KG1 (cell line): Measurements from ENCODE around the gene SCYL1.
A peak's percentile ranks its signal among the peaks of the same experiment; 100 is the strongest.

Source experiments
- DNase-seq: peaks from one replicate; lab custom pipeline; 2025; lab: John Stamatoyannopoulos, UW

SCYL1 gene

DNA sequence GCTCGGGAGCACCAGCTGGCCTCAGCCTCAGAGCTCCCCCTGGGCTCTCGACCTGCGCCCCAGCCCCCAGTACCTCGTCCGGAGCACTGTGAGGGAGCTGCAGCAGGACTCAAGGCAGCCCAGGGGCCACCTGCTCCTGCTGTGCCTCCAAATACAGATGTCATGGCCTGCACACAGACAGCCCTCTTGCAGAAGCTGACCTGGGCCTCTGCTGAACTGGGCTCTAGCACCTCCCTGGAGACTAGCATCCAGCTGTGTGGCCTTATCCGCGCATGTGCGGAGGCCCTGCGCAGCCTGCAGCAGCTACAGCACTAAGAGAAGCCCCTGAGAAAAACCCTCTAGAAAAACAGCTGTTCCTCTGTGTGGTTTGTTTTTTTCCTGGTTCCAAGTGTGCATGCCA is 46.5 kb downstream of the SCYL1 start:
- DNase-seq: no peak

DNA sequence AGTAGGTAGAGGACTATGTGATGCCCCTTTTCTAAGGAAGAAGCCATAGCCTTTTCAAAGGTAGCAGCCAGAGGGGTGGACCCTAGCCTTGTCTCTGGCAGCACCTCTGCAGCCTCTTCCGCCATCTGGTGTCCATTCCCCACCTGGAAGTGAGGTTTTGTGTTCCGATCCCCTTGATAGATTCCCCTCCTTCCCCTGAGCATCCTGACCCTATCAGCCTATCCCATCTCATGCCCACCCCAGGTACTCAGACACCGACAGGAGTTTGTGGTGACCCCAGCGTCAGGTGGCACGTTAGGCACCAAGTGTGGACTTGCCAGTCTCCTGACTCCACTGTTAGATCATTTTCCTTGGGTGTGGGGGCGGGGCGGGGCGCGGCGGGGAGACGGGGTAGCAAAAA is 47.1 kb downstream of the SCYL1 start:
- DNase-seq: no peak

DNA sequence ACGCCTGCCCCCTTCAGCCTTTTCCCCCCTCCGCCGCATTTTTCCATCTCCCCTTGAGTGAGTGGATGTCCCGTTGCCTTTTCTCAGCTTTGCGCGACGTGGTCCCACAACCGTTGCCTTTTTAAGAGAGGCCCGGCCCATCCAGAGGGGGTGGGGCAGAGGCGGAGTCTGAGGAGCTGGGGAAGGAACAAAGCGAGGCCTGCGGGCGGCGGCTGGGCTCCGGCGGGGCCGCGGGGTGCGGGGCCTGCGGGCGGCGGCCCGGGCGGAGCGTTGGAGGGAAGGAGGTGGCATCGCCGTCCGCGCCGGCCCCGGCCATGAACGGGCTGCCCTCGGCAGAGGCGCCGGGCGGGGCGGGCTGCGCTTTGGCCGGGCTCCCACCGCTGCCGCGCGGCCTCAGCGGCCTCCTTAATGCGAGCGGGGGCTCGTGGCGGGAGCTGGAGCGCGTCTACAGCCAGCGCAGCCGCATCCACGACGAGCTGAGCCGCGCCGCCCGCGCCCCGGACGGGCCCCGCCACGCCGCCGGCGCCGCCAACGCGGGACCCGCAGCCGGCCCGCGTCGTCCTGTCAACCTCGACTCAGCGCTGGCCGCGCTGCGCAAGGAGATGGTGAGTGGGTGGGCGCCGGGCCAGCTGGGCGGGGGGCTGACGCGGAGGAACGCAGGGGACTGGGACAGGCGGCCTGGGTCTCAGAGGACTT is 47.6 kb downstream of the SCYL1 start, which contains the start of gene FAM89B:
FAM89B (plus strand) TSS at position 183 of the 696 bp plus-strand sequence; CDS start at position 315, 132 bp downstream.
- peak; percentile 89 for DNase-seq

DNA sequence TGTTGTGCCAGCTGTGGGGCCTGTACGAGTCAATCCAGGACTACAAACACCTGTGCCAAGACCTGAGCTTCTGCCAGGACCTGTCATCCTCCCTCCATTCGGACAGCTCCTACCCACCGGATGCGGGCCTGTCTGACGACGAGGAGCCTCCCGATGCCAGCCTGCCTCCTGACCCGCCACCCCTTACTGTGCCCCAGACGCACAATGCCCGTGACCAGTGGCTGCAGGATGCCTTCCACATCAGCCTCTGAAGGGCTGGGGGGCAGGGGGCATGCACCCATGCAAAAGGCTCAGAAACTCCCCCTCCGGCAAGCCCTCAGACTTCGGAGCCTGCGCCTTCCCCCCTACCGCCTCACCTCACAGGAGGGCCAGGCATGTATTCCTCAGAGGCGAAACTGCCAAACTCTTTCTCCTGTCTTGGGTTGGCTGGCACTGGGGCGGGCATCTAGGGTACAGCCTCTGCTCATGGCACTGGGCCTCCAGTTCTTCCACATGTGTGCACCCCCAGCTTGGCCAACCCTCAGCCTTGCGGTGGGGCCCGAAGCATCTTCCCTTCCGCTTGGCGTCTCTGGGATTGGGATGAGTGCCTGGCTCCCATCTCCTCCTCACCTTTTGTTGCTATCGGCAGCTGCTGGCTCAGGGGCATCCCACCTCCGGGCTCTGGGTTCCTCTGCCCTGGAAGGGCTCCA is 48.7 kb downstream of the SCYL1 start:
- DNase-seq: no peak

DNA sequence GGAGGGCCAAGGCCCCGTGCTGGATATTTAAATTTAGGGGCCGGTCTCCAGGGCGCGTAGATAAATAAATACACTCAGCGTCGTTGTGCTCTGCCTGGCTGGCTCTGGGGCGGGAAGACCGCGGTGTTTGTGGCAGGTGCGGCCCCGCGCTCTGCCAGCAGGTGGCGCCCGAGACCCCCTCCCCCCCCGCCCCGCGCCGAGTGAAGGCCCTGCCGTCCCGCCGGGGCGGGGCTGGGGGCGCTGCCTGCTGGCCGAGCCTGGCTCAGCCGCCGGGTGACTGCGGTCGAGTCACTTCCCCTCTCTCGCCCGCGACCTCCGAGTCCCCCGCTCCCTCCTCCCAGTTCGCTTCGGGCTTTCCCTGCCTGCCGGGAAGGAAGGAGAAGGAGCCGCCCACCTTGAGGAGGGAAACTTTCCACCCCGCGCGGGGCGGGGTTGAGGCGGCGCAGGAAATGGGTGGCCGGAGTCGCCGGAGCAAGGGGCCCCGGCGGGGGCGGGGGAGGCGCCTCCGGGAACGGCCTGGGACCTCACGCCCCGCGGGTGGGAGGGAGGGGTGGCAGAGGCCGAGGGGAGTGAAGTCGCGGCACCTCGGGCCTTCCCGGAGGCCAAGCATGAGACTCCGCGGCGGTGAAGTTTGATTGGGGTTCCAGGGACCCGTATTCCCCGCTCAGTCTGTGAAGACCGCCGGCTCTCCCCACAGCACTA is 49.4 kb downstream of the SCYL1 start:
- DNase-seq: peak; percentile 98

DNA sequence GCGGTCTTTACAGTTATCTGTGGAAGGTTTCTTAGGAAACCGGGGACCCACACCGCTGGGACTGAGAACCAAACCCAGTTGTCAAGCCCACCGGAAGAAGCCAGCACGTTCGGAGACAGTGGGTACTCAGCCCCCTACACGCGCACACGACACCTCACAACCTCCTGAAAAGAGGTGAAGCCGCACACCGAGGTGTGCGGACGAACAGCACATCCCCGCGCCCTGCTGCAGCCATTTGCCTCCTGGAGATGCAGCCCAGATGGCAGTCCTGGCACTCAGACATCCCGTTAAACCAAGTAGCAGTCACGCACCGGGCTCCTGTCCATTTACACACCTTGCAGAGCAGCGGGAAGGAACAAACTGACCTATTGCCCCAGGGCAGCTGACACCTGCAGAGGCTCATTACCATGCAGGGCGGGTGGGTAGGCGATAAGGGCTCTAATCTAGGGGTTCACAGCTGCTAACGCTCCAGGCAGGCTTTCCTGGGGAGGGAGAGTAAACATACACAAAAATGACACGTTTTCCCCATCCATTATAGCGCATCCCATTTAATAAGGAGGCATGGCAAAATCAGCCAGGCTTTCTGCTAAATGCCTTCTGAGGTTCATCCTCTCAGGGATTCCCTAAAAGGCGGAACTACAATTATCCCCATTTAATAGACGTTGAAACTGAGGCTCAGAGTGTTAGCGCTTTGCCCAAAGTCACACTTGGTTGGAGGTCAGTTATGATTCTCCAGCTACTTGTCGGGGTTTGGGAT is 50.1 kb downstream of the SCYL1 start:
- DNase-seq: no peak

DNA sequence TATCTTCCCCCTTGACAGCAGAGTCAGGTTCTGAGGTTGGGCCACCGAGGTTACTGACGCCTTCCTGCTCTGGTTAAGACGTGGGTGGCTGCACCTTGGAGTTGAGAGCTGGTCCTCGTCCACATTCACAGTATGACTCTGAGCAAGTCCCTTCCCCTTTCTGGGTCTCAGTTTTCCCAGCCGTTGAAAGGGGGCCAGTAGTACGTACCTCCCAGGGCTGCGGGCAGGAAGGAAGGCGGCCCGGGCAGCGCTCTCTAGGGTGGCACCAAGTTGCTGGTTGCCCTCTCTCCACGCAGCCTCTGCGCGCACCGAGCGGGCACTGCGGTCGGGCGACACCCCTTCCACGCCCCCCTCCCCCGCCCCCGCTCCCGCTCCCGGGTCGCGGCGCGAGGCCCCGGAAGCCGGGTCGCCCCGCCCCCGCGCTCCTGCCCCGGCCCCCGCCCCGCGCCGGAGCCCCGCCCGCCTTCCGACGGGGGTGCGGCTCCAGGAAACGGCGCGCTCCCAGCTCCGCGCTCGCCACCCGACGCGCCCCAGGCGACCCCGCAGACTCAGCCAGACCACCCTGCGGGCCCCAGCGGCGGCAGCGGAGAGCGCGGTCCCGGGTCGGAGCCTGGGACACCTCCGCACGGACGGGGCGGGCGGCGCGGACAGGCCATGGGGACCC is 50.8 kb downstream of the SCYL1 start, which contains the start of gene EHBP1L1:
EHBP1L1 (plus strand) TSS at position 486 of the 664 bp plus-strand sequence. CDS start 250 bp downstream, outside the sequence.
- peak; percentile 83 for DNase-seq

DNA sequence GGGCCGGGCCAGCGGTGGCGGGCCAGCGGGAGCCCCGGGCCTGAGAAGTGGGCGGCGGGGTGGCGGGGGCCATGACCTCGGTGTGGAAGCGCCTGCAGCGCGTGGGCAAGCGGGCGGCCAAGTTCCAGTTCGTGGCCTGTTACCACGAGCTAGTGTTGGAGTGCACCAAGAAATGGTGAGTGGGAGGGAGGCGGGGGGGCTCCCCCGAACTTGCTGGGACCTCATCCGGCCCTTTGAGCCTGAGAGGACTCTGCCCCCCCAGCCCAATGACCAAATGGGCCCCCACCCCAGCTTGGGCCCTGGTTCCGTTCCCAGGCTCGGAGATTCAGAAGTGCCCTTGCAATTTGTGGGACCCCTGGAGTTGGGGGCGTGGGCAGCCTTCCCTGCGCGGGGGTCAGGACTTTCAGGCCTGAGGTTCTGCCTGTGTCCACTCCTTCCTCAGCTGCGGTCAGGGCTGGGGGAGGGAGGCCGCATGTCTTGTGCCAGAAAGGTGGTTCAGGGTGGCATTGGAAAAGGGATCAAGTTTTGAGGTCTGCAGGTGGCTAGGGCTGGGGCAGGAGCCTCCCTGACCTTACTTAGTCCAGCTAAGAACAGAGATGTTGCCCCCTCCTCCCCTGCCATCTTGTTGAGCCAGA is 51.5 kb downstream of the SCYL1 start:
- DNase-seq: no peak

DNA sequence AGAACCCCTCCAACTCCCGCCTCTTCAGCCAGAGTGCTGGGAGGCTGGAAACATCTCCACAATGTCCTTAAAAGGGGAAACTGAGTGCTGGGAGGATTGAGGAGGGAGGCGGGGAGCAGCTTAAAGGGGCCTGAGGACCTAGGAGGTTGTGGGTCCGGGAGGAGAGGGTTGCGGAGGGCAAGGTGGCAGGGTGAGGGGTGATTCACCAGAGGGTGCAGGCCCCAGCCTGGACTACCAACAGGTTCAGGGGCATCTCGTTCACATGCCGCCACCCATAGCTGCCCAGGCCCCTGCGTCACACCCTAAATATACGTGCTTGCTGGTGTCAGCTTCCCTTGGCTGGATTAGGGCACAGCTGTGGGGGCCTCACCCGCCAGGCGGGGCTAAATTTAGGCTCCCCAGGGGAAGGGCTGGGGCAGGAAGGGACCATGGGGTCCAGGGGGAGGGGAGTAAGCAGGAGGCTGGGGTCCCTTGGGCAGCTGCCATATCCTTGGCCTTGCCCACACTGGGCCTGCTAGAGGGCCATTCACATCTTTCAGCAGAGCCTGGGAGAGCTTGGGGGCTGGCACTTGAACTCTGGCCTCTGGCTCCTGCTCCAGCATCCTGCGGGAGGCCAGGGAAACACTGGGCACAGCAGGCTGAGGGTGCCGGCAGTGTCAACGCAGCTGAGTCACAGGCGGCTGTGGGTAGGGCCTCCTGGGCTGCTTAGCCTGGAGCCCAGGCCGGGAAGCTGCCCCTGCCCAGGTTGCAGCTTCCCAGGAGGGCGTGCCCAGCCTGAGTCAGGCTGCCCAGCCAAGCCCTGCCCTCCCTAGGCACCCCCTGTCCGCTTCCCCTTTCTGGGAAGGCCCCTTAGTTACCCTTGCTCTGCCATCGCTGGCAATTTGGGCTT is 52.2 kb downstream of the SCYL1 start:
- DNase-seq: no peak

DNA sequence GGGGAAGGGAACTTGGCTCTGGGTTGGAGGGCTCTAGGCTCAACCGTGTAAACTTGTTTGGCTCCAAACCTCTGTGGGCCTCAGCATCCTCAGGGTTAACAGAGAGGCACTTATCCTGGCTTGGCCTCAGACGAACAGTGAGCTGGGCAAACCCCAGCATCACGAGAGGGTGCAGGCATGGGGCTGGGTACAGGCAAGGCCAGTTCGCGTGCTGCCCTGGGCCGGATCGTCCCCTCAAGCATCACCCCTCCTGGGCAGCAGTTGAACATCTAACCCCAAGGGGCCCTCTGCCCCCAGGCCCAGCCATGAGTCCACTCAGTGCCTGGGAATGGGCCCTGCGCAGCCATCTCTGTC is 52.9 kb downstream of the SCYL1 start:
- DNase-seq: no peak

DNA sequence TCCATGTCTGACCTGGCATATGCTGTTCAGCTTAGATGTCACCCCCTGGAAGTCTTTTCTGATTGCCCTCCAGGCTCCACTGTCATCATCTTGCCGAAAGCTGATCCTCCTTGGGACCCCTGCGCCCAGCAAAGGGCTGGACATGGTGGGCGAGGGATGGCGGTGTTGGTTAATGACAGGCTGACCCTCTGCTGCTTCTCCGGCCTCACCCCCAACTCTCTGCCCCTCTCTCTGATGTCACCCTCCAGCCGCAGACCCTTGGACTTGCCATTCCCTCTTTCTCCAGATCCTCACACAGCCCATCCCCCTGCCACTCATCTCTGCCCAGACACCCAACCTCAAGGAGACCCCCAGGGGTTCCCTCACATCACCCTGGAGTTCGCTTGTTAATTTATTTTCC is 53.3 kb downstream of the SCYL1 start:
- no peak for DNase-seq

DNA sequence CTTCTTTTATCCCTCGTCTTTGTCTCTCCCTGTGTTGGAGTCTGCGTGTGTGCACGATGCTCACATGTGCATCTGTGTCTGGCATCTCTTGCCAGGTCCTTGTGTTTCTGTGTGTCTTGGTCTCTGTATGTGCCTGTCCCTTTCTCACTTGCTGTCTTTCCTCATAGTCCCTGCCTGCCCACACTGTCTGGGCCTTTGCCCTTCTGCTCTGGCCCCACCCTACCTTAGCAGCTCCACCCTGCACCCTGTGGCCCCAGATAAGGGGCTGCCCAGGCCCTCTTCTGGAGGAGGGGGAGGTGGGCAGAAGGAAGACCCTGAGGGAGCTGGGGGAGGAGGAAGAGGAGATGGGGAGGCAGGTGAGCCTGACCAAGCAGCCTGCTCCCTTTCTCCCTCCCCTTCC is 53.8 kb downstream of the SCYL1 start:
- no peak for DNase-seq

DNA sequence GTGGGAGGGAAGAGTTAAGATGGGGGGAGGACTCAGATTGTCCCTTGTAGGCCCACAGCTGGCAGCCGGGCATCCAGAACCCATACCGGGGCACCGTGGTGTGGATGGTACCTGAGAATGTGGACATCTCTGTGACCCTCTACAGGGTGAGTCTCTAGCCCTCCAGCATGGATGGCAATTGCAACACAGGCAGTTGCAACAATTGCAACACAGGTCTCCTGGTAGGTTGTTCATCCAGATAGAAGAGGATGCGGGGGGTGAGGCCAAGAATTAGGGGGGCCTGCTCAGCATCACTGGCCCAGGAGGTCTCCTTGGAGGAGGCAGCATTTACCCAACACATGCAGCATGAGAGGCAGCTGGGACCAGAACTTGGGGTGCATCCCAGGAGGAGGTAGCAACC is 54.4 kb downstream of the SCYL1 start:
- DNase-seq: no peak

DNA sequence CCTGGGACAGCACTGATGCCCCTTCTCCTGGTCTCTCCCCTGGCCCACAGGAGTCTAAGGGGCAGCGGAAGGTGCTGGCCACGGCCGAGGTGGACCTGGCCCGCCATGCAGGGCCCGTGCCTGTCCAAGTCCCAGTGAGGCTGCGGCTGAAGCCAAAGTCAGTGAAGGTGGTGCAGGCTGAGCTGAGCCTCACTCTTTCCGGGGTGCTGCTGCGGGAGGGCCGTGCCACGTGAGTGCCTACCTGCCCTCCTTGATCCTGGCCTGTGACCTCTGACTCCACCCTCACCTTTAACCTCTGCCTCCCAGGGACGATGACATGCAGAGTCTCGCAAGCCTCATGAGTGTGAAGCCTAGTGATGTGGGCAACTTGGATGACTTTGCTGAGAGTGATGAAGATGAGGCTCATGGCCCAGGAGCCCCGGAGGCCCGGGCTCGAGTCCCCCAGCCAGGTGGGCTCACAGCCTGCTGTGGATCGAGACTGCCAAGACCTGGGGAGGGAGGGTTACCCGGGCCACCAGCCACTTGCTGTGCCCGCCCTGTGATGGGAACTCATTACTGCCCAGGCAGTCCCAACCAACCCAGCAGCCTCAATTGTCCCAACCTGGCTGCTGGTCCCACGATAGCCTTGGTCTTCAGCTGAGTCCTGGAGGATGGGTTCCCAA is 55.3 kb downstream of the SCYL1 start:
- DNase-seq: no peak

DNA sequence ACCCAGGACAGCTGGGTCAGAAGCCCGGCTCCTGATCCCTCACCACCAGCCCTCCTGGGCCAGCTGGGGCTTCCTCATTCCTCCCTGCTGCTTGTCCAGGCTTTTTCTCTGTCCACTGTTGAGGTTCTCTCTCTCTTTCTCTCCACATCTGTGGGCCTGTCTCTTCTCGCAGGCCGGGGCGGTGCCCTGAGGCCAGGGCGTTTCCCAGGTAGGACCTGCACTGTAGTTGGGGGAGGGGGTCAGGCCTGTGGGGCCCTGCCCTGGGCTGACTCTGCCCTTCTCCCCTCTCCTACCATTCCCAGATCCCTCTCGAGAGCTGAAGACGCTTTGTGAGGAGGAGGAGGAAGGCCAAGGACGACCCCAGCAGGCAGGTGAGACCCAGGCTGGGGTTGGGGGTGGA is 55.9 kb downstream of the SCYL1 start:
- DNase-seq: no peak

DNA sequence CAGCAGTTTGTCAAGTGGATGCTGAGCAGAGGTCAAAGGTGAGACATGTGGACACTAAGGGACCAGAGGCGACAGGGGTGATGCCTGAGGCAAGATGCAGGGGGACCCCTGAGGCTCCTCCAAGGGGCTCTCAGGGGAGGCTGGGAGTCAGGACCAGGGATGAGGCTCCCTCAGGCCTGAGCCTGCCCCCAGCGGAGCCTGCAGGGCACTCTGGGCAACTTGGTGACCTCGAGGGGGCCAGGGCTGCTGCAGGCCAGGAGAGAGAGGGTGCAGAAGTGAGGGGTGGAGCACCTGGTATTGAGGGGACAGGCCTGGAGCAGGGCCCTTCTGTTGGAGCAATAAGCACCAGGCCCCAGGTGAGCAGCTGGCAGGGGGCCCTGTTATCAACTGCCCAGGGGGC is 57.0 kb downstream of the SCYL1 start:
- DNase-seq: no peak

DNA sequence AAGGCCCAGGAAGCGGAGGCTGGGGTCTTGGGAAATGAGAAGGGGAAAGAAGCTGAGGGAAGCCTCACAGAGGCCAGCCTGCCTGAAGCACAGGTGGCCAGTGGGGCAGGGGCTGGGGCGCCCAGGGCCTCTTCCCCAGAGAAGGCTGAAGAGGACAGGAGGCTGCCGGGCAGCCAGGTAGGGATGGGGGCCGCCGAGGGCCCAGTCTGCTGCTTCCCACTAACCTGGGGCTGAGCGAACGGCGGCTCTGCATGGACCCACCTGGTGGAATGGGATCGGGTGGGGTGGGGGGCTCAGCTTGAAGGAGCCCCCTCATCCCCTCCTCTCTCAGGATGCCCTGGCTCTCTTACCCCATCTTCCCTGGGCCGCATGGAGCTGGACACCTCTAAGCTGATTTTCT is 58.7 kb downstream of the SCYL1 start:
- no peak for DNase-seq

DNA sequence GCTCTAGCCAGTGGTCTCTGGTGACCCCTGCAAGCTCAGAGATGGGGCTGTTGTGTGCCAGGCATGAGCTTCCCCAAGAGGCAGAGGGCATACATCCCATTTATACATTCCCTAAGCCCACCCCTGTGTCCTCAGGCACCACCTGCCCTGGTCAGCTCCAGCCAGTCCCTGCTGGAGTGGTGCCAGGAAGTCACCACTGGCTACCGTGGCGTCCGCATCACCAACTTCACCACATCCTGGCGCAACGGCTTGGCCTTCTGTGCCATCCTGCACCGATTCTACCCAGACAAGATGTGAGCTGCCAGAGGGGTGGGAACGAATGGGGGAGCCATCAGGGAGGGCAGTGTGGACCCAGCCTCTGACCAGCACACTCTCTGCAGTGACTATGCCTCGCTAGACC is 59.2 kb downstream of the SCYL1 start:
- no peak for DNase-seq

DNA sequence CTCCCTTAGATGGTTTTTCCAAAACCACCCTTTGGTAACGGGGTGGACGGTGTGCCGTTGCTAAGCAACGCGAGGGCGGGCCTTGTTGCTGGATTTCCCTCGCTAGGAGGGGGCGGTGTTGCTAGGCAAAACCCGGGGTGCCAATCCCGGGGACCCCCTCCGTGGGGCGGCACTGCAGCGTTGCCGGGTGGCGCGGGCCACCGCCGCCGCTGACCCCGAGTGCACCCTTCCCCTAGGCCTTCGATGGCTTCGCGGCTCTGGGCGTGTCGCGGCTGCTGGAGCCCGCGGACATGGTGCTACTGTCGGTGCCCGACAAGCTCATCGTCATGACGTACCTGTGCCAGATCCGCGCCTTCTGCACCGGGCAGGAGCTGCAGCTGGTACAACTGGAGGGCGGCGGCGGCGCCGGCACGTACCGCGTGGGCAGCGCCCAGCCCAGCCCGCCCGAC is 59.9 kb downstream of the SCYL1 start:
- no peak for DNase-seq
